Esophagus squamous epithelium (tissue), 4 donors: Measurements from ENCODE around the gene TMED10.

ENCODE experiments used
- POLR2A ChIP-seq, 4 donors: fragments of 450-650 bp; IDR thresholded peaks; one replicate each; pipeline ENCODE4 v1.6.1; 2017; ENCODE audit warnings: antibody characterized with exemption in 4 of 4, mild to moderate bottlenecking in 4 of 4, moderate library complexity in 3 of 4
- TF ChIP-seq, protein P1 (sequence below), 6 experiments: fragments of 450-650 bp in 4 of 6; fragments of 200-600 bp in 2 of 6; sonication (generic) in 2 of 6; IDR thresholded peaks; one replicate each; pipeline ENCODE4 v1.5.1; 2016 to 2019; ENCODE audit warnings: antibody characterized with exemption in 6 of 6, mild to moderate bottlenecking in 4 of 6, moderate library complexity in 4 of 6

DNA sequence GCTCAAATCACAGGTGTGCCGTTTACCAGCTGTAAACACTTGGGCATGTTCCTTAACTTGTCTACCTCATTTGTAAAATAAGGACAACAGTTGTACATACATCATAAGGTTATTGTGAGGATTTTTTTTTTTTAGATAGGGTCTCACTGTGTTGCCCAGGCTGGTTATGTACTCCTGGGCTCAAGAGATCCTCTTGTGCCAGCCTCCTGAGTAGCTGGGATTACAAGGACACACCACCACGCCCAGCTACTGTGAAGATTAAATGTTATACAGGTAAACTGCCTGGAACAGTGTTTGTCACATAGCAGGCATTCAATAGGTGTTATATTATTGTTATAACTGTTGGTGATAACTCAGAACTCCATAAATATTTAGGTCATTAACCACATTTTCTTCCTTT, 12.7 kb downstream of the TMED10 start:
- TF ChIP-seq, protein P1, sequence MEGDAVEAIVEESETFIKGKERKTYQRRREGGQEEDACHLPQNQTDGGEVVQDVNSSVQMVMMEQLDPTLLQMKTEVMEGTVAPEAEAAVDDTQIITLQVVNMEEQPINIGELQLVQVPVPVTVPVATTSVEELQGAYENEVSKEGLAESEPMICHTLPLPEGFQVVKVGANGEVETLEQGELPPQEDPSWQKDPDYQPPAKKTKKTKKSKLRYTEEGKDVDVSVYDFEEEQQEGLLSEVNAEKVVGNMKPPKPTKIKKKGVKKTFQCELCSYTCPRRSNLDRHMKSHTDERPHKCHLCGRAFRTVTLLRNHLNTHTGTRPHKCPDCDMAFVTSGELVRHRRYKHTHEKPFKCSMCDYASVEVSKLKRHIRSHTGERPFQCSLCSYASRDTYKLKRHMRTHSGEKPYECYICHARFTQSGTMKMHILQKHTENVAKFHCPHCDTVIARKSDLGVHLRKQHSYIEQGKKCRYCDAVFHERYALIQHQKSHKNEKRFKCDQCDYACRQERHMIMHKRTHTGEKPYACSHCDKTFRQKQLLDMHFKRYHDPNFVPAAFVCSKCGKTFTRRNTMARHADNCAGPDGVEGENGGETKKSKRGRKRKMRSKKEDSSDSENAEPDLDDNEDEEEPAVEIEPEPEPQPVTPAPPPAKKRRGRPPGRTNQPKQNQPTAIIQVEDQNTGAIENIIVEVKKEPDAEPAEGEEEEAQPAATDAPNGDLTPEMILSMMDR (IDR thresholded peaks at IDR 0.05) = no peak
- TF ChIP-seq POLR2A (IDR thresholded peaks at IDR 0.05) = no peak
